GM12891 (cell line): Measurements from ENCODE around the gene HCK. TPM values are rescaled to one million over a fixed set of nuclear protein-coding genes. Genes with fewer than 3 reads are reported as not detected.

Experiments
- DNase-seq: peaks from one replicate; pipeline ENCODE4 v3.0.0; 2011; ENCODE audit warnings: low spot score; ENCODE audit not compliant: insufficient read length
- FAIRE-seq: peaks from 2 replicates; lab custom pipeline; 2011; peaks lifted over from hg19 to GRCh38; lab: Jason Lieb, UNC
- PAX5 ChIP-seq: IDR thresholded peaks from 2 replicates; pipeline ENCODE4 v1.6.1; 2011; ENCODE audit warnings: low read length, moderate library complexity, mild to moderate bottlenecking; ENCODE audit not compliant: insufficient read depth, severe bottlenecking
- POLR2A ChIP-seq: IDR thresholded peaks from 2 replicates; pipeline ENCODE4 v1.6.1; 2011; ENCODE audit warnings: low read depth, low read length, control low read depth
- POLR2AphosphoS5 ChIP-seq: IDR thresholded peaks from 2 replicates; pipeline ENCODE4 v1.6.1; 2011; ENCODE audit warnings: low read depth, low read length, control low read depth
- POU2F2 ChIP-seq: IDR thresholded peaks from 2 replicates; pipeline ENCODE4 v1.6.1; 2011; ENCODE audit warnings: low read depth, mild to moderate bottlenecking, control low read depth, low read length, moderate library complexity
- SPI1 ChIP-seq: IDR thresholded peaks from 2 replicates; pipeline ENCODE4 v1.6.1; 2011; ENCODE audit warnings: low read depth, low read length, control low read depth
- TAF1 ChIP-seq: IDR thresholded peaks from 2 replicates; pipeline ENCODE4 v1.6.1; 2011; ENCODE audit warnings: low read depth, low read length, control low read depth
- polyA plus RNA-seq: library from polyadenylated mRNA; unstranded; fragments of >200 nt; gene quantifications from one replicate; pipeline ENCODE4 v1.2.1, GENCODE V29; 2012; ENCODE audit warnings: low read depth, missing spikeins, inconsistent platforms; ENCODE audit not compliant: missing spikeins

HCK gene
- 42.0 TPM for polyA plus RNA-seq

DNA sequence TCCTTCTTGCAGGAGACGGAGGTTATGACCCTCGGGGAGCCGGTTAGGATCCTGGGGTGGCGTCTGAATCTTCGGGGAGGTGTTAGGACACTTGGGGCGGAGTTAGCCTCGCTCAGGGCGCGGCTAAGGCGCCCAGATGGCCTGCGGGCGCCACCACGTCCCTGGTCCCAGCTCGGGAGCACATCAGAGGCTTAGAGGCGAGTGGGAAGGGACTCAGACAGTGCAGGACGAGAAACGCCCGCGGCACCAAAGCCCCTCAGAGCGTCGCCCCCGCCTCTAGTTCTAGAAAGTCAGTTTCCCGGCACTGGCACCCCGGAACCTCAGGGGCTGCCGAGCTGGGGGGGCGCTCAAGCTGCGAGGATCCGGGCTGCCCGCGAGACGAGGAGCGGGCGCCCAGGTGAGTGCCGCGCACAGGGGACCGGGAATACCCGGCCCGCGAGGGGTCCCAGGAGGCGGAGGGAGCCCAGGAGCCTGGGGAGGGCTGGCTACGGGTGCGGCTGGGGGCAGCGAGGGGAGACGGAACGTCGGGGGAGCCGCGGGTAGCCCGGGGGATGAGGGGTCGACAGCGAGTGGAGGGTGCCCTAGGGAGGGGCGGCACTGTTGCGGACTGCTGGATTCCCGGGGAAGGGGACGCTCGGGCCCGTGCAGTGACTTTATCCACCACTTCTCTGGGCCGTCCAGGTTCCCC lies at the start of gene HCK:
TSS of gene HCK (plus strand) at position 153 of the 688 bp plus-strand sequence.
- TF ChIP-seq POU2F2 (no peak), POLR2A (no peak; the same call in 1 of the 2 replicates), SPI1 (no peak), PAX5 (no peak), POLR2AphosphoS5 (no peak), TAF1 (no peak)
- DNase-seq: peak; percentile 48
- peak; percentile 28 for FAIRE-seq

- DNase-seq (no peak), FAIRE-seq (no peak)
- TF ChIP-seq POU2F2 (no peak), TAF1 (no peak), POLR2AphosphoS5 (no peak), SPI1 (no peak), PAX5 (no peak), POLR2A (no peak)
These were observed 48.7 kb upstream of the HCK start for GRCh38 chr20:32003325-32003724.

DNA sequence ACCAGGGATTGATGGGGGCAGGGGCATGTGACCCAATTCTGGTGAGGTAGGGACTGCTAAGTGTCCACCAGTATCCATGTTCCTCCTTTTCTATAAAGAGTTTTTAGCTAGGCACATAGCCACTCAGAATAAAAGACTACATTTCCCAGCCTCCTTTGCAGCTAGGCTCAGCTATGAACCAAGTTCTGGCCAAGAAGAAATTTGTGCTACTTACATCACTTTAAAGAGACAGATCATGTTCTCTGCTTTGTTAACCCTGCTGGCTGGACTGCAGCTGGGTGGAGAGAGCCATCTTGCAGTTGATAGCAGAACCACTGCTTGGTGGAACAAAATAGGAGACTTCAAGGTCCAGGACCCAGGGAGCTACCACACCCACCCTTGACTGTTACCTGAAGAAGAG lies 47.1 kb upstream of the HCK start:
- FAIRE-seq (no peak), DNase-seq (no peak)
- TF ChIP-seq TAF1 (no peak), PAX5 (no peak), POLR2A (no peak), SPI1 (no peak), POLR2AphosphoS5 (no peak), POU2F2 (no peak)

GRCh38 chr20:32006053-32006452 lies 46.0 kb upstream of the HCK start:
- FAIRE-seq (no peak), DNase-seq (no peak)
- TF ChIP-seq PAX5: no peak
- no peak for TF ChIP-seq POLR2AphosphoS5
- TF ChIP-seq TAF1: no peak
- no peak for TF ChIP-seq SPI1
- no peak for TF ChIP-seq POU2F2
- TF ChIP-seq POLR2A: no peak

- DNase-seq (no peak), FAIRE-seq (no peak)
- TF ChIP-seq SPI1 (no peak), TAF1 (no peak), PAX5 (no peak), POLR2AphosphoS5 (no peak), POU2F2 (no peak), POLR2A (no peak)
These were observed 44.9 kb upstream of the HCK start for GRCh38 chr20:32006841-32007786.

- TF ChIP-seq POLR2A (no peak), TAF1 (no peak)
- FAIRE-seq (no peak), DNase-seq (no peak)
These were observed 44.0 kb upstream of the HCK start for GRCh38 chr20:32007787-32008616.

GRCh38 chr20:32009564-32009963 lies 42.5 kb upstream of the HCK start:
- no peak for FAIRE-seq
- no peak for DNase-seq
- no peak for TF ChIP-seq SPI1
- TF ChIP-seq POLR2A: no peak
- TF ChIP-seq TAF1: no peak
- no peak for TF ChIP-seq POU2F2
- TF ChIP-seq POLR2AphosphoS5: no peak
- TF ChIP-seq PAX5: no peak

GRCh38 chr20:32010101-32010500 lies 41.9 kb upstream of the HCK start, which contains the start of gene CCM2L:
Gene CCM2L (plus strand): TSS chr20:32010438. CDS start chr20:32010455, 17 bp downstream.
- TF ChIP-seq POU2F2 (no peak), PAX5 (no peak), POLR2AphosphoS5 (no peak), SPI1 (no peak), TAF1 (no peak), POLR2A (no peak)
- FAIRE-seq (no peak), DNase-seq (no peak)

DNA sequence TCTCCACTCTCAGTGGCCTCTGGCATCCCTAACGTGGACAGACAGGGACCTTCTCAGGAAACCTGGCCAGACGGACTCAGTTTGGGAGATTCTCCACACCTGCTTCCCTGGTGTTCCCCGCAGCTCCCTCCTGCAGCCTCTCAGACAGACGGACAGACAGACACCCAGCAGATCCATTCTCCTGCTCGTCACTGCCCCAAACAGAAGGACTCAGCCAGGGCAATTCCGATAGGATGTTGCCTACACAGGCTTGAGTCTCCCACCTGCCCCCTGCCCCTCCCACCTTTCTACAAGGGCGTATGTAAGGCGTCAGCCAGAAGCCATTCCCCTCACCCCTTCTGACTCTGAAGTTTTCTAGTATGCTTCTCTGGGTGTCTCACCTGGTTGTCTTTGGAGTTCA lies 41.4 kb upstream of the HCK start:
- FAIRE-seq: no peak

More for the DNA sequence above, 41.4 kb upstream of the HCK start:
- TF ChIP-seq TAF1 (no peak), SPI1 (no peak)
- DNase-seq: no peak
